SK-N-SH (cell line): ENCODE measurements around the gene FBXO17. TPM values are rescaled to one million over a fixed set of nuclear protein-coding genes. Genes with fewer than 3 reads are reported as not detected.

Source experiments
- CTCF ChIA-PET: fragments of 300-600, 350-600 bp; formaldehyde crosslinking; extraction: SDS; loops from one replicate; lab custom pipeline; 2021; lab: Yijun Ruan, JAX
- POLR2A ChIA-PET: fragments of 350-600 bp; sonication (Branson Sonifier 250); formaldehyde crosslinking; extraction: SDS; loops from one replicate; lab custom pipeline; 2020; ENCODE audit warnings: antibody characterized with exemption, inconsistent platforms; lab: Yijun Ruan, JAX
- DNase-seq: peaks from one replicate; pipeline ENCODE4 v3.0.0; 2012
- H2AFZ ChIP-seq: fragments of 200-600 bp; sonication (generic); 2 replicates; pipeline ENCODE4 v1.8.1; 2016; ENCODE audit warnings: antibody characterized with exemption, mild to moderate bottlenecking, low read depth
- H3F3A ChIP-seq: fragments of 200-600 bp; sonication (generic); replicated peaks from 2 replicates; pipeline ENCODE3; 2016; ENCODE audit warnings: antibody characterized with exemption, mild to moderate bottlenecking; ENCODE audit not compliant: insufficient read depth
- H3K27ac ChIP-seq, 2 experiments: fragments of 200-500 bp in 1 of 2; fragments of 200-600 bp in 1 of 2; sonication (Bioruptor generic) in 1 of 2; sonication (generic), shearing (Covaris generic) in 1 of 2; 2 replicates each; pipeline versions ENCODE4 v1.5.1 to v1.6.1; 2014 to 2016; ENCODE audit warnings: low read depth in 2 of 2, inconsistent platforms in 1 of 2, low read length in 1 of 2, mild to moderate bottlenecking in 1 of 2, mixed read lengths in 1 of 2
- H3K27me3 ChIP-seq: fragments of 200-600 bp; sonication (generic), shearing (Covaris generic); 2 replicates; pipeline ENCODE4 v1.6.1; 2016; ENCODE audit warnings: mixed run types; ENCODE audit not compliant: insufficient read depth
- H3K36me3 ChIP-seq, 2 experiments: fragments of 200-500 bp in 1 of 2; fragments of 200-600 bp in 1 of 2; sonication (Bioruptor generic) in 1 of 2; sonication (generic) in 1 of 2; replicated peaks in 1 of 2; 2 replicates each; pipeline versions ENCODE3 to v1.5.1; 2014 to 2016; ENCODE audit warnings: low read length in 1 of 2, mild to moderate bottlenecking in 1 of 2; ENCODE audit not compliant: insufficient read depth in 2 of 2, control insufficient read depth in 1 of 2
- H3K4me1 ChIP-seq, 2 experiments: fragments of 200-500 bp in 1 of 2; fragments of 200-600 bp in 1 of 2; sonication (Bioruptor generic) in 1 of 2; sonication (generic), shearing (Covaris generic) in 1 of 2; 2 replicates each; pipeline versions ENCODE4 v1.5.1 to v1.6.1; 2014 to 2016; ENCODE audit warnings: low read depth in 1 of 2, low read length in 1 of 2, mixed run types in 1 of 2; ENCODE audit not compliant: insufficient read depth in 2 of 2, control insufficient read depth in 1 of 2
- H3K4me2 ChIP-seq: fragments of 200-600 bp; sonication (generic), shearing (Covaris generic); 2 replicates; pipeline ENCODE4 v1.6.1; 2017; ENCODE audit warnings: mixed run types
- H3K4me3 ChIP-seq, 2 experiments: fragments of 200-500 bp in 1 of 2; fragments of 200-600 bp in 1 of 2; sonication (Bioruptor generic) in 1 of 2; sonication (generic), shearing (Covaris generic) in 1 of 2; 2 replicates each; pipeline versions ENCODE4 v1.5.1 to v1.8.1; 2014 to 2016; ENCODE audit warnings: low read depth in 2 of 2, inconsistent platforms in 1 of 2, low read length in 1 of 2, mild to moderate bottlenecking in 1 of 2, mixed read lengths in 1 of 2, moderate library complexity in 1 of 2
- H3K79me2 ChIP-seq: fragments of 200-600 bp; sonication (generic); 2 replicates; pipeline ENCODE4 v1.8.1; 2017; ENCODE audit warnings: mild to moderate bottlenecking; ENCODE audit not compliant: insufficient read depth
- H3K9ac ChIP-seq: fragments of 200-600 bp; sonication (generic); 2 replicates; pipeline ENCODE4 v1.6.1; 2017; ENCODE audit warnings: mixed run types
- H3K9me2 ChIP-seq: fragments of 200-600 bp; sonication (generic); 2 replicates; pipeline ENCODE4 v1.6.1; 2017; ENCODE audit warnings: mixed run types
- H3K9me3 ChIP-seq: fragments of 200-600 bp; sonication (generic); 2 replicates; pipeline ENCODE4 v1.6.1; 2017; ENCODE audit warnings: mixed run types, mild to moderate bottlenecking, moderate library complexity
- H4K20me1 ChIP-seq: fragments of 200-600 bp; sonication (generic); 2 replicates; pipeline ENCODE4 v1.6.1; 2017; ENCODE audit warnings: mild to moderate bottlenecking, mixed run types; ENCODE audit not compliant: insufficient read depth
- EP300 ChIP-seq, 2 experiments: IDR thresholded peaks; 2 replicates each; pipeline versions ENCODE4 v1.4.0 to v1.6.1; 2012; ENCODE audit warnings: borderline replicate concordance in 1 of 2, low read depth in 1 of 2, low read length in 1 of 2
- FOXJ3 ChIP-seq: sonication (generic); formaldehyde crosslinking; IDR thresholded peaks from 2 replicates; pipeline ENCODE4 v1.5.1; 2020; ENCODE audit warnings: mild to moderate bottlenecking, missing genetic modification reagents
- FOXM1 ChIP-seq: IDR thresholded peaks from 2 replicates; pipeline ENCODE4 v1.4.0; 2012; ENCODE audit warnings: low read depth, mild to moderate bottlenecking
- GATA2 ChIP-seq: sonication (generic); formaldehyde crosslinking; IDR thresholded peaks from 2 replicates; pipeline ENCODE4 v1.5.0; 2020; ENCODE audit warnings: mild to moderate bottlenecking, missing genetic modification reagents
- JUND ChIP-seq: IDR thresholded peaks from 2 replicates; pipeline ENCODE4 v1.4.0; 2012
- MEF2A ChIP-seq: IDR thresholded peaks from 2 replicates; pipeline ENCODE4 v1.4.0; 2012; ENCODE audit warnings: low read depth, borderline replicate concordance
- MXI1 ChIP-seq: IDR thresholded peaks from 2 replicates; pipeline ENCODE4 v1.6.1; 2012; ENCODE audit warnings: mild to moderate bottlenecking, low read depth, low read length, improper control_type of control experiment
- NFIC ChIP-seq: IDR thresholded peaks from 2 replicates; pipeline ENCODE4 v1.4.0; 2012; ENCODE audit warnings: borderline replicate concordance
- RCOR1 ChIP-seq: fragments of 150-350 bp; IDR thresholded peaks from 2 replicates; pipeline ENCODE4 v1.6.1; 2017; ENCODE audit warnings: antibody characterized with exemption, low read length
- SIN3A ChIP-seq: IDR thresholded peaks from 2 replicates; pipeline ENCODE4 v1.6.1; 2012; ENCODE audit warnings: low read depth, mild to moderate bottlenecking, low read length, moderate library complexity, borderline replicate concordance
- SMC3 ChIP-seq: IDR thresholded peaks from 2 replicates; pipeline ENCODE4 v1.6.1; 2012; ENCODE audit warnings: low read depth, low read length, improper control_type of control experiment
- TCF12 ChIP-seq: IDR thresholded peaks from 2 replicates; pipeline ENCODE4 v1.4.0; 2012
- WGBS: methylation state at CpG from one replicate; pipeline ENCODE4 v1.1.6; 2017; ENCODE audit warnings: low lambda C conversion rate; 5-methylcytosine and 5-hydroxymethylcytosine counted together
- polyA plus RNA-seq, 3 experiments: library from polyadenylated mRNA; depleted of rRNA; stranded (reverse); fragments of >200 nt; gene quantifications; 2 replicates each; pipeline ENCODE4 v1.2.3, GENCODE V29; 2012
- TF ChIP-seq, protein P1 (sequence below): fragments of 150-350 bp; IDR thresholded peaks from 2 replicates; pipeline ENCODE4 v1.6.1; 2016; ENCODE audit warnings: mild to moderate bottlenecking, low read depth, low read length
- TF ChIP-seq, protein P2 (sequence below): fragments of 200-600 bp; sonication (generic); IDR thresholded peaks from 2 replicates; pipeline ENCODE4 v1.6.1; 2017; ENCODE audit warnings: antibody characterized with exemption, mild to moderate bottlenecking, moderate library complexity
- TF ChIP-seq, protein P3 (sequence below): IDR thresholded peaks from 2 replicates; pipeline ENCODE4; 2012
- TF ChIP-seq, protein P4 (sequence below): IDR thresholded peaks from 2 replicates; pipeline ENCODE4 v1.4.0; 2012; ENCODE audit warnings: low read depth, borderline replicate concordance
- TF ChIP-seq, protein P5 (sequence below): IDR thresholded peaks from 2 replicates; pipeline ENCODE4 v1.4.0; 2012; ENCODE audit warnings: low read depth

Gene FBXO17
- polyA plus RNA-seq, 1 of the 3 experiments (the other 2 are of a cell fraction), result 40.7 TPM

DNA sequence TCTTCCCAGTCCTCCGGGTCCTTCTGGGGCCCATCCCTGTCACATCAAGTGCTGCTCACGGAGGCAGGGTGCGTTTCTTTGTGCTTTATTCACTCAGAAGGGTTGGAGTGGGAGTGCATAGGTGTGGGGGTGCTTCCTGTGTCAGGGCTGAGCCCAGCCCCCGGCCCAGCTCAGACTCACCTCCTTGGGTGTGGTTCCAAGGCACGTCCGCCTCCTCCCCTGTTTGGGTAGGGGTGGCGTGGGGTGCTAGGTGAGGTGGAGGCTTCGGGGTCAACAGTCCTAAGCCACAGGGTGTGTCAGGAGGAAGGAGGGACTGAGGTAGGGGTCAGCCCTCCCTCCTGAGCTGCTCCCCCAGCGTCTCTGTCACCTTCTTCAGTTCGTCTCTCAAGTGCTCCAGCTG is 66.6 kb downstream of the FBXO17 start:
- ChIA-PET CTCF (interaction anchor here (0.8 kb wide), 1 partner anchor 21 kb away, joined by 3 read pairs; the partner anchor contains the start of gene SARS2), POLR2A (no interaction called here)
- Histone ChIP-seq H3K4me1 (no peaks in the 10 kb centered on the region), H3K9me2 (no peaks in the 10 kb centered on the region), H3K9ac (no peak overlapping the region), H2AFZ (no peak overlapping the region), H3K4me2 (no peak overlapping the region), H3K4me3 (no peak overlapping the region), H3F3A (no peaks in the 10 kb centered on the region), H3K27me3 (no peaks in the 10 kb centered on the region), H3K36me3 (peaks cover 0 to 12% of the 10 kb centered on the region in 2 experiments), H4K20me1 (no peaks in the 10 kb centered on the region), H3K27ac (no peak overlapping the region), H3K79me2 (no peaks in the 10 kb centered on the region), H3K9me3 (no peaks in the 10 kb centered on the region)
- TF ChIP-seq SMC3 (no peak), GATA2 (no peak), NFIC (no peak), EP300 (IDR thresholded peaks at IDR 0.05; ENCODE audit: borderline replicate concordance in 1 of 2, low read depth in 1 of 2, low read length in 1 of 2) (no peak), RCOR1 (no peak), TCF12 (no peak), FOXJ3 (CRISPR knock-in tag) (no peak), SIN3A (no peak), MXI1 (no peak), JUND (no peak), MEF2A (no peak), FOXM1 (no peak)
- TF ChIP-seq, protein P1, sequence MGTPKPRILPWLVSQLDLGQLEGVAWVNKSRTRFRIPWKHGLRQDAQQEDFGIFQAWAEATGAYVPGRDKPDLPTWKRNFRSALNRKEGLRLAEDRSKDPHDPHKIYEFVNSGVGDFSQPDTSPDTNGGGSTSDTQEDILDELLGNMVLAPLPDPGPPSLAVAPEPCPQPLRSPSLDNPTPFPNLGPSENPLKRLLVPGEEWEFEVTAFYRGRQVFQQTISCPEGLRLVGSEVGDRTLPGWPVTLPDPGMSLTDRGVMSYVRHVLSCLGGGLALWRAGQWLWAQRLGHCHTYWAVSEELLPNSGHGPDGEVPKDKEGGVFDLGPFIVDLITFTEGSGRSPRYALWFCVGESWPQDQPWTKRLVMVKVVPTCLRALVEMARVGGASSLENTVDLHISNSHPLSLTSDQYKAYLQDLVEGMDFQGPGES, result no peak
- TF ChIP-seq, protein P2, sequence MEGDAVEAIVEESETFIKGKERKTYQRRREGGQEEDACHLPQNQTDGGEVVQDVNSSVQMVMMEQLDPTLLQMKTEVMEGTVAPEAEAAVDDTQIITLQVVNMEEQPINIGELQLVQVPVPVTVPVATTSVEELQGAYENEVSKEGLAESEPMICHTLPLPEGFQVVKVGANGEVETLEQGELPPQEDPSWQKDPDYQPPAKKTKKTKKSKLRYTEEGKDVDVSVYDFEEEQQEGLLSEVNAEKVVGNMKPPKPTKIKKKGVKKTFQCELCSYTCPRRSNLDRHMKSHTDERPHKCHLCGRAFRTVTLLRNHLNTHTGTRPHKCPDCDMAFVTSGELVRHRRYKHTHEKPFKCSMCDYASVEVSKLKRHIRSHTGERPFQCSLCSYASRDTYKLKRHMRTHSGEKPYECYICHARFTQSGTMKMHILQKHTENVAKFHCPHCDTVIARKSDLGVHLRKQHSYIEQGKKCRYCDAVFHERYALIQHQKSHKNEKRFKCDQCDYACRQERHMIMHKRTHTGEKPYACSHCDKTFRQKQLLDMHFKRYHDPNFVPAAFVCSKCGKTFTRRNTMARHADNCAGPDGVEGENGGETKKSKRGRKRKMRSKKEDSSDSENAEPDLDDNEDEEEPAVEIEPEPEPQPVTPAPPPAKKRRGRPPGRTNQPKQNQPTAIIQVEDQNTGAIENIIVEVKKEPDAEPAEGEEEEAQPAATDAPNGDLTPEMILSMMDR, result no peak
- TF ChIP-seq, protein P3, sequence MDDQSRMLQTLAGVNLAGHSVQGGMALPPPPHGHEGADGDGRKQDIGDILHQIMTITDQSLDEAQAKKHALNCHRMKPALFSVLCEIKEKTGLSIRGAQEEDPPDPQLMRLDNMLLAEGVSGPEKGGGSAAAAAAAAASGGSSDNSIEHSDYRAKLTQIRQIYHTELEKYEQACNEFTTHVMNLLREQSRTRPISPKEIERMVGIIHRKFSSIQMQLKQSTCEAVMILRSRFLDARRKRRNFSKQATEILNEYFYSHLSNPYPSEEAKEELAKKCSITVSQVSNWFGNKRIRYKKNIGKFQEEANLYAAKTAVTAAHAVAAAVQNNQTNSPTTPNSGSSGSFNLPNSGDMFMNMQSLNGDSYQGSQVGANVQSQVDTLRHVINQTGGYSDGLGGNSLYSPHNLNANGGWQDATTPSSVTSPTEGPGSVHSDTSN, result no peak
- TF ChIP-seq, protein P4, sequence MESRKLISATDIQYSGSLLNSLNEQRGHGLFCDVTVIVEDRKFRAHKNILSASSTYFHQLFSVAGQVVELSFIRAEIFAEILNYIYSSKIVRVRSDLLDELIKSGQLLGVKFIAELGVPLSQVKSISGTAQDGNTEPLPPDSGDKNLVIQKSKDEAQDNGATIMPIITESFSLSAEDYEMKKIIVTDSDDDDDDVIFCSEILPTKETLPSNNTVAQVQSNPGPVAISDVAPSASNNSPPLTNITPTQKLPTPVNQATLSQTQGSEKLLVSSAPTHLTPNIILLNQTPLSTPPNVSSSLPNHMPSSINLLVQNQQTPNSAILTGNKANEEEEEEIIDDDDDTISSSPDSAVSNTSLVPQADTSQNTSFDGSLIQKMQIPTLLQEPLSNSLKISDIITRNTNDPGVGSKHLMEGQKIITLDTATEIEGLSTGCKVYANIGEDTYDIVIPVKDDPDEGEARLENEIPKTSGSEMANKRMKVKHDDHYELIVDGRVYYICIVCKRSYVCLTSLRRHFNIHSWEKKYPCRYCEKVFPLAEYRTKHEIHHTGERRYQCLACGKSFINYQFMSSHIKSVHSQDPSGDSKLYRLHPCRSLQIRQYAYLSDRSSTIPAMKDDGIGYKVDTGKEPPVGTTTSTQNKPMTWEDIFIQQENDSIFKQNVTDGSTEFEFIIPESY, result no peak
- TF ChIP-seq, protein P5, sequence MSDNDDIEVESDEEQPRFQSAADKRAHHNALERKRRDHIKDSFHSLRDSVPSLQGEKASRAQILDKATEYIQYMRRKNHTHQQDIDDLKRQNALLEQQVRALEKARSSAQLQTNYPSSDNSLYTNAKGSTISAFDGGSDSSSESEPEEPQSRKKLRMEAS, result no peak
- DNase-seq, result no peak
- WGBS, result 92% methylated on average over 9 of the region's 10 CpGs
